Glutamatergic neuron (in vitro differentiated cells): ENCODE measurements around the gene STAT5B. TPM values are rescaled to one million over a fixed set of nuclear protein-coding genes. Genes with fewer than 3 reads are reported as not detected.
A peak's percentile ranks its signal among the peaks of the same experiment; 100 is the strongest.

Experiments used
- DNase-seq: peaks from one replicate; pipeline ENCODE4 v3.0.0; 2022
- H3K27ac Mint-ChIP-seq: one replicate; pipeline ENCODE4 v1.8.0; 2020; ENCODE audit warnings: mild to moderate bottlenecking, mixed read lengths, inconsistent platforms; ENCODE audit not compliant: unreplicated experiment
- H3K27me3 Mint-ChIP-seq: one replicate; pipeline ENCODE4 v1.8.0; 2020; ENCODE audit warnings: mild to moderate bottlenecking, moderate library complexity, mixed read lengths, inconsistent platforms; ENCODE audit not compliant: unreplicated experiment
- H3K36me3 Mint-ChIP-seq: one replicate; pipeline ENCODE4 v1.8.0; 2020; ENCODE audit warnings: mild to moderate bottlenecking, mixed read lengths, inconsistent platforms; ENCODE audit not compliant: unreplicated experiment
- H3K4me1 Mint-ChIP-seq: one replicate; pipeline ENCODE4 v1.8.0; 2020; ENCODE audit warnings: mild to moderate bottlenecking, low read depth, mixed read lengths, inconsistent platforms; ENCODE audit not compliant: unreplicated experiment
- H3K4me3 Mint-ChIP-seq: one replicate; pipeline ENCODE4 v1.8.0; 2020; ENCODE audit warnings: mild to moderate bottlenecking, mixed read lengths, inconsistent platforms; ENCODE audit not compliant: unreplicated experiment
- H3K9me3 Mint-ChIP-seq: one replicate; pipeline ENCODE4 v1.8.0; 2020; ENCODE audit warnings: mild to moderate bottlenecking, moderate library complexity, mixed read lengths, inconsistent platforms; ENCODE audit not compliant: unreplicated experiment
- CTCF ChIP-seq: fragments of 200-600 bp; sonication (generic); IDR thresholded peaks from one replicate; pipeline ENCODE4 v1.5.0; 2021; ENCODE audit not compliant: partially characterized antibody, unreplicated experiment
- total RNA-seq: library from RNA; stranded (reverse); fragmentation: NEBNext Ultra II Directional; extraction: Animal tissue kit (Norgen Biotek cat#: 25700); gene quantifications from one replicate; pipeline ENCODE4 v1.2.1, GENCODE V29; 2021; ENCODE audit not compliant: unreplicated experiment

Gene STAT5B
- total RNA-seq, 1 donor from 2014 or later: 31.9 TPM

- DNase-seq: no peak
- Mint-ChIP-seq H3K9me3 (peaks cover 9% of the 10 kb centered on the region), H3K36me3 (peaks cover 7% of the 10 kb centered on the region), H3K27ac (no peak overlapping the region), H3K27me3 (peaks cover 31% of the 10 kb centered on the region), H3K4me3 (peak overlapping the region; percentile 63), H3K4me1 (peaks cover 6% of the 10 kb centered on the region)
- TF ChIP-seq CTCF: no peak
Observed at GRCh38 chr17:42180411-42180921, 95.7 kb downstream of the STAT5B start.

- Mint-ChIP-seq H3K27me3 (peaks cover 36% of the 10 kb centered on the region), H3K4me3 (peak overlapping the region; percentile 63), H3K4me1 (peaks cover 4% of the 10 kb centered on the region), H3K27ac (no peak overlapping the region), H3K9me3 (peaks cover 8% of the 10 kb centered on the region), H3K36me3 (peaks cover 7% of the 10 kb centered on the region)
- DNase-seq: peak; percentile 51
- no peak for TF ChIP-seq CTCF
Observed at GRCh38 chr17:42179911-42180410, 96.2 kb downstream of the STAT5B start.

- peaks cover 4% of the 10 kb centered on the region for H3K4me1 Mint-ChIP-seq
- peaks cover 8% of the 10 kb centered on the region for H3K9me3 Mint-ChIP-seq
- no peak overlapping the region for H3K27ac Mint-ChIP-seq
- peak overlapping the region; percentile 56 for H3K4me3 Mint-ChIP-seq
- no peak for DNase-seq
- peaks cover 36% of the 10 kb centered on the region for H3K27me3 Mint-ChIP-seq
- peaks cover 7% of the 10 kb centered on the region for H3K36me3 Mint-ChIP-seq
- no peak for TF ChIP-seq CTCF
Observed at GRCh38 chr17:42179335-42179734, 96.9 kb downstream of the STAT5B start.

GRCh38 chr17:42178817-42179216 is 97.4 kb downstream of the STAT5B start:
- peaks cover 4% of the 10 kb centered on the region for H3K4me1 Mint-ChIP-seq
- peaks cover 7% of the 10 kb centered on the region for H3K9me3 Mint-ChIP-seq
- TF ChIP-seq CTCF: no peak
- peaks cover 6% of the 10 kb centered on the region for H3K36me3 Mint-ChIP-seq
- no peak overlapping the region for H3K4me3 Mint-ChIP-seq
- H3K27me3 Mint-ChIP-seq: peaks cover 35% of the 10 kb centered on the region
- DNase-seq: no peak
- no peak overlapping the region for H3K27ac Mint-ChIP-seq

GRCh38 chr17:42177684-42178083 is 98.5 kb downstream of the STAT5B start:
- Mint-ChIP-seq H3K27me3 (peaks cover 29% of the 10 kb centered on the region), H3K4me3 (no peak overlapping the region), H3K9me3 (peaks cover 6% of the 10 kb centered on the region), H3K4me1 (no peaks in the 10 kb centered on the region), H3K27ac (no peak overlapping the region), H3K36me3 (no peaks in the 10 kb centered on the region)
- no peak for TF ChIP-seq CTCF
- no peak for DNase-seq
